Adrenal gland (tissue), 5 donors: ENCODE results near the gene MACROD2.

Source experiments
- POLR2A ChIP-seq, 2 donors: fragments of 450-650 bp; IDR thresholded peaks; one replicate each; pipeline ENCODE4 v1.6.1; 2017; ENCODE audit warnings: antibody characterized with exemption in 2 of 2, mild to moderate bottlenecking in 2 of 2, moderate library complexity in 1 of 2
- TF ChIP-seq, protein P1 (sequence below), 6 experiments: fragments of 450-650 bp in 4 of 6; fragments of 200-600 bp in 2 of 6; sonication (generic) in 1 of 6; IDR thresholded peaks; 1 replicate in 5 of 6; 2 replicates in 1 of 6; pipeline versions ENCODE4 v1.5.1 to v1.8.0; 2016 to 2021; ENCODE audit warnings: antibody characterized with exemption in 6 of 6, mild to moderate bottlenecking in 2 of 6, moderate library complexity in 1 of 6
- donor health status: DM: no; HTN: no; CAD: no.

GRCh38 chr20:15550116-15550870, 1555.0 kb downstream of the MACROD2 start:
- no peak for TF ChIP-seq POLR2A (IDR thresholded peaks at IDR 0.05)
- TF ChIP-seq, protein P1, sequence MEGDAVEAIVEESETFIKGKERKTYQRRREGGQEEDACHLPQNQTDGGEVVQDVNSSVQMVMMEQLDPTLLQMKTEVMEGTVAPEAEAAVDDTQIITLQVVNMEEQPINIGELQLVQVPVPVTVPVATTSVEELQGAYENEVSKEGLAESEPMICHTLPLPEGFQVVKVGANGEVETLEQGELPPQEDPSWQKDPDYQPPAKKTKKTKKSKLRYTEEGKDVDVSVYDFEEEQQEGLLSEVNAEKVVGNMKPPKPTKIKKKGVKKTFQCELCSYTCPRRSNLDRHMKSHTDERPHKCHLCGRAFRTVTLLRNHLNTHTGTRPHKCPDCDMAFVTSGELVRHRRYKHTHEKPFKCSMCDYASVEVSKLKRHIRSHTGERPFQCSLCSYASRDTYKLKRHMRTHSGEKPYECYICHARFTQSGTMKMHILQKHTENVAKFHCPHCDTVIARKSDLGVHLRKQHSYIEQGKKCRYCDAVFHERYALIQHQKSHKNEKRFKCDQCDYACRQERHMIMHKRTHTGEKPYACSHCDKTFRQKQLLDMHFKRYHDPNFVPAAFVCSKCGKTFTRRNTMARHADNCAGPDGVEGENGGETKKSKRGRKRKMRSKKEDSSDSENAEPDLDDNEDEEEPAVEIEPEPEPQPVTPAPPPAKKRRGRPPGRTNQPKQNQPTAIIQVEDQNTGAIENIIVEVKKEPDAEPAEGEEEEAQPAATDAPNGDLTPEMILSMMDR (IDR thresholded peaks at IDR 0.05), result no peak
